GM12891 (cell line): Measurements from ENCODE around the gene ZNF808.

ENCODE experiments used
- POLR2A ChIP-seq: IDR thresholded peaks from 2 replicates; pipeline ENCODE4 v1.6.1; 2011; ENCODE audit warnings: low read depth, low read length, control low read depth
- POLR2AphosphoS5 ChIP-seq: IDR thresholded peaks from 2 replicates; pipeline ENCODE4 v1.6.1; 2011; ENCODE audit warnings: low read depth, low read length, control low read depth

DNA sequence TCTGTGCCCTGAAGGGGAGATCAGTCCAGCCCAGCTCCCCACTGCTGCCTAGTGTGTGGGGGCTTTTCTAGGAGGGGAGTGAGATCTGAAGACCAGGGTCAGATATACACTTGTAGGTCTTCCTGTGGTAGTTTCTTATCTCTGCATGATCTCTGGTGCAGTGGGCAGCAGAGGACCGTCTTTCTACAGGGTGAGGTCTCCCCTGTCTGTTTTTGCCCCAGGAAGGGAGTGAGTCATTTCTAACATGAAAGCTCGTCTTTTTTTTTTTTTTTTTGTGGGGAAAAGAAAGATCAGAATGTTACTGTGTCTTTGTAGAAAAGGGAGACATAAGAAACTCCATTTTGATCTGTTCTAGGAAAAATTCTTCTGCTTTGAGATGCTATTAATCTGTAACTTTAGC lies 8.8 kb upstream of the ZNF808 start:
- TF ChIP-seq POLR2A, result no peak
- TF ChIP-seq POLR2AphosphoS5, result no peak
